ENCODE results near the gene ZBTB32. TPM values are rescaled to one million over a fixed set of nuclear protein-coding genes. Genes with fewer than 3 reads are reported as not detected.

ZBTB32 gene
- total RNA-seq, 1 donor from 2014 or later: not detected

DNA sequence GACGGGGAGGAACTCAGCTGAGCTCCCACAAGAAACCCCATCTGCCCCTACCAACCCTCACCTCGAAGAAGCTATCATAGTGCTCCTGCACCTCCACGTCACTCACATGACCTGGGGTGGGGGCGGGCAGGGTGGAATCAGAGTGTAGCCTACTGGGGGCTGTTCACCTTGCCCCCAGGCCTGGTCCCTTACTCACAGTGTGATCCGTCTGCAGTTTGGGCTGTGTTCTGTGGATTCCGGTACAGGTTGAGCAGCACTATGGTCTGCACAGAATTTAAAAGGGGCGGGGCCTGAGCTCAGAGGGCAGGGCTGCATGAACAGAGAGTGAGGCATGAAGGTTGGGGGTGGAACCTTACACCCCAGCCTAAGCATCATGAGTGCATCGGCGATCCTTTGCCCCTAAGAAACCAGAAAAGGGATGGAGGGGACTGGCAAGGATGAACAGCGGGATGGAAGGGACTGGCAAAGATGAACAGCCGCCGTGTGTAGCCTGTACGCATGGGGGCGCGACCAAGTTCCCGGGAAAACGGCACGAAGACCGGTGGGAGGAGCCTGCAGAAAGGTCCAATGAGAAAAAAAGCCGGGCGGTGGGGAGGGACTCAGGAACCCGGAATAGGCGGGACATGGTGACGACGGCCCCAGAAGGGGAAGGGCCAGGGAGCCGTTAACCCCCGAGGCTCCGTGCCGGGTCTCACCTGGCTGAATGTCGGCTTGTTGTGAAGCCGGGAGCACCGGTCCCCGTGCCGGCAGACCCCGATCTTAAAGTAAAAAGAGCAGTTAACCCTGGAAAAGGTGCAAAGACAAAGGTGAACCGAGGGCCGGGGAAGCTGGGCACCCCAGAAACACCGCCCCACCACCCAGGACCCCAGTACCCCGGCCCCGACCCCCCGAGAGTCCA lies 40.3 kb downstream of the ZBTB32 start:
- DNase-seq (ENCODE audit: low read depth, low spot score): peak; percentile 89
- Mint-ChIP-seq H3K4me1 (peaks cover 56% of the 10 kb centered on the region), H3K27me3 (ENCODE audit: low read depth) (peaks cover 4% of the 10 kb centered on the region), H3K36me3 (ENCODE audit: low read depth) (peaks cover 2% of the 10 kb centered on the region), H3K4me3 (peak overlapping the region; percentile 97), H3K27ac (ENCODE audit: unreplicated experiment) (peak overlapping the region; percentile 100), H3K9me3 (no peaks in the 10 kb centered on the region)
- TF ChIP-seq, protein P1, sequence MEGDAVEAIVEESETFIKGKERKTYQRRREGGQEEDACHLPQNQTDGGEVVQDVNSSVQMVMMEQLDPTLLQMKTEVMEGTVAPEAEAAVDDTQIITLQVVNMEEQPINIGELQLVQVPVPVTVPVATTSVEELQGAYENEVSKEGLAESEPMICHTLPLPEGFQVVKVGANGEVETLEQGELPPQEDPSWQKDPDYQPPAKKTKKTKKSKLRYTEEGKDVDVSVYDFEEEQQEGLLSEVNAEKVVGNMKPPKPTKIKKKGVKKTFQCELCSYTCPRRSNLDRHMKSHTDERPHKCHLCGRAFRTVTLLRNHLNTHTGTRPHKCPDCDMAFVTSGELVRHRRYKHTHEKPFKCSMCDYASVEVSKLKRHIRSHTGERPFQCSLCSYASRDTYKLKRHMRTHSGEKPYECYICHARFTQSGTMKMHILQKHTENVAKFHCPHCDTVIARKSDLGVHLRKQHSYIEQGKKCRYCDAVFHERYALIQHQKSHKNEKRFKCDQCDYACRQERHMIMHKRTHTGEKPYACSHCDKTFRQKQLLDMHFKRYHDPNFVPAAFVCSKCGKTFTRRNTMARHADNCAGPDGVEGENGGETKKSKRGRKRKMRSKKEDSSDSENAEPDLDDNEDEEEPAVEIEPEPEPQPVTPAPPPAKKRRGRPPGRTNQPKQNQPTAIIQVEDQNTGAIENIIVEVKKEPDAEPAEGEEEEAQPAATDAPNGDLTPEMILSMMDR (conservative IDR thresholded peaks at IDR 0.05): peak; percentile 55

DNA sequence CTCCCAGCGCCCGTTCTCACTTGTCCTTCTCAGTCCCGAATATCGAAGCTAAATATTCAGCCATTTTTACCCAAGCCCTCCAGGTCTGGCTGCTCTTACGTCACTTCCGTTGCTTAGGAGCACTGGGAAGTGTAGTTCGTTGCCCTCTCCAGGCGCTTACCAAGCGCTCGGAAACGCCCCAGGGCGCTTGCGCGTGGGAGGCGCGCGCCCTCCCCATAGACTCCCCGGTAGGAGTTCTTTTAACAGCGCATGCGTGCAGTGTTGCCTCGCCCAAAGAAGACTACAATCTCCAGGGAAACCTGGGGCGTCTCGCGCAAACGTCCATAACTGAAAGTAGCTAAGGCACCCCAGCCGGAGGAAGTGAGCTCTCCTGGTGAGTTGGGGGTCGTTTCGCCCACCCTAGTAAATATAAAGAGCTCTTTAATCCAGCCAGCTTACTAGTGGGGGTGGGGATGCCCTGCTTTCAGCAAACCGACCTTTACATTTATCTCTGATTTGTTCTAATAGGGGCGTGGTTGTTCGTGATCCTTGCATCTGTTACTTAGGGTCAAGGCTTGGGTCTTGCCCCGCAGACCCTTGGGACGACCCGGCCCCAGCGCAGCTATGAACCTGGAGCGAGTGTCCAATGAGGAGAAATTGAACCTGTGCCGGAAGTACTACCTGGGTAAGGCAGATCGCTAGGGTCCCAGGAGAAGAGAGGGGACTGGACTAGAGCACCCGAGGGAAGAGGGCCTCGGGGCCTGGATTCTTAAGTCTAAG lies 41.1 kb downstream of the ZBTB32 start, which contains the start of the genes PSENEN and U2AF1L4:
Gene PSENEN (plus strand): TSS at position 324 of the 759 bp plus-strand sequence. CDS start 280 bp downstream, at position 604.
Gene U2AF1L4 (minus strand): TSS at position 91 of the 759 bp plus-strand sequence. CDS start 27 bp downstream, at position 64.
- peak within 1 kb of the TSS; percentile 97 for H3K4me3 Mint-ChIP-seq
- DNase-seq (ENCODE audit: low read depth, low spot score): peak; percentile 85
- H3K27me3 Mint-ChIP-seq (ENCODE audit: low read depth): peaks cover 3% of the 10 kb centered on the region
- H3K9me3 Mint-ChIP-seq: no peaks in the 10 kb centered on the region
- TF ChIP-seq, protein P1 (conservative IDR thresholded peaks at IDR 0.05): no peak
- peak within 1 kb of the TSS; percentile 100 for H3K27ac Mint-ChIP-seq (ENCODE audit: unreplicated experiment)
- H3K4me1 Mint-ChIP-seq: peaks cover 54% of the 10 kb centered on the region
- H3K36me3 Mint-ChIP-seq (ENCODE audit: low read depth): peaks cover 2% of the 10 kb centered on the region

DNA sequence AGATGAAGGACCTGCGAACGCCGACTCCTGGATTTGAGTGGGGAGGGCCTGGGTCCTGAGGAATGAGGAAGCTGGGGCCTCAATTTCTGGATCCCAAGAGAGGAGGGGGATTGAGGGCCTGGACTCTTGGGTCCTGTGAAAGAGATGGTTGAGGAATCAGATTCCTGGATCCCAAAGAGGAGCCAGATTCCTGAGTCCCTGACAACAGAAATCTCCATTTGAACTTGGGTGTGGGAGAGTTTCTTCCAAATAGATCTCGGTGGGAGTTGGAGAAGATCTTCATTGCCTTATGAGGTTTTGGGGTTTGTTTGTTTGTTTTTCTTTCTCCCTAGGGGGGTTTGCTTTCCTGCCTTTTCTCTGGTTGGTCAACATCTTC lies 41.7 kb downstream of the ZBTB32 start:
- Mint-ChIP-seq H3K27me3 (ENCODE audit: low read depth) (no peaks in the 10 kb centered on the region), H3K4me3 (peak overlapping the region; percentile 97), H3K9me3 (no peaks in the 10 kb centered on the region), H3K27ac (ENCODE audit: unreplicated experiment) (peak overlapping the region; percentile 100), H3K36me3 (ENCODE audit: low read depth) (peaks cover 2% of the 10 kb centered on the region), H3K4me1 (peaks cover 48% of the 10 kb centered on the region)
- DNase-seq (ENCODE audit: low read depth, low spot score): no peak
- TF ChIP-seq, protein P1 (conservative IDR thresholded peaks at IDR 0.05): no peak

DNA sequence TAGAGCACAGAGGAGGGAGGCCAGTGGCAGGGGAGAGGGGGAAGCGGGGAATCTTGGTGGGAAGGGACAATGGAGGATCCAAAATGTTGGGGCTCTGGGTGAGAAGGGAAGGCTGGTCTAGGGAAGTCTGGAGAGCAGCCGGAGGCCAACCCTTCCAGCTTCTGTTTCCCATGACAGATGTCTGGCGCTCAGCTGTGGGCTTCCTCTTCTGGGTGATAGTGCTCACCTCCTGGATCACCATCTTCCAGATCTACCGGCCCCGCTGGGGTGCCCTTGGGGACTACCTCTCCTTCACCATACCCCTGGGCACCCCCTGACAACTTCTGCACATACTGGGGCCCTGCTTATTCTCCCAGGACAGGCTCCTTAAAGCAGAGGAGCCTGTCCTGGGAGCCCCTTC lies 42.2 kb downstream of the ZBTB32 start:
- Mint-ChIP-seq H3K36me3 (ENCODE audit: low read depth) (peaks cover 2% of the 10 kb centered on the region), H3K27me3 (ENCODE audit: low read depth) (no peaks in the 10 kb centered on the region), H3K9me3 (no peaks in the 10 kb centered on the region), H3K4me1 (peaks cover 47% of the 10 kb centered on the region), H3K27ac (ENCODE audit: unreplicated experiment) (peak overlapping the region; percentile 100), H3K4me3 (peak overlapping the region; percentile 97)
- TF ChIP-seq, protein P1 (conservative IDR thresholded peaks at IDR 0.05): no peak
- no peak for DNase-seq (ENCODE audit: low read depth, low spot score)

Data from neural crest cell (in vitro differentiated cells).